K562 (cell line): Measurements from ENCODE around the gene NR5A1. TPM values are rescaled to one million over a fixed set of nuclear protein-coding genes. Genes with fewer than 3 reads are reported as not detected.

Experiments
- ATAC-seq: fragments of 200-7000 bp; cut with Tn5 transposase; 3 replicates; pipeline ENCODE4 v1.9.1; 2020; ENCODE audit warnings: moderate library complexity
- BruUV-seq: library from RNA; stranded (reverse); fragments of 400-500 nt; replicated peaks from 2 replicates; lab custom pipeline; 2021; lab: Mats Ljungman, UMichigan
- CTCF ChIA-PET: fragments of 300-600 bp; formaldehyde crosslinking; extraction: SDS; loops from one replicate; lab custom pipeline; 2021; ENCODE audit warnings: low intra/inter-chr PET ratio; lab: Yijun Ruan, JAX
- POLR2A ChIA-PET: fragments of 300-600, 350-650 bp; sonication (Branson Sonifier 250); formaldehyde crosslinking; extraction: SDS; loops from one replicate; lab custom pipeline; 2021; ENCODE audit warnings: antibody characterized with exemption, inconsistent platforms; lab: Yijun Ruan, JAX
- DNase-seq, 4 experiments: peaks; one replicate each; pipeline versions ENCODE4 v3.0.0 to v3.0.0-alpha.2; 2011 to 2018; ENCODE audit warnings: low spot score in 3 of 4, mixed read lengths in 3 of 4; ENCODE audit errors: extremely low read depth in 1 of 4
- FAIRE-seq: peaks from 2 replicates; lab custom pipeline; 2011; peaks lifted over from hg19 to GRCh38; lab: Jason Lieb, UNC
- H2AFZ ChIP-seq: 2 replicates; pipeline ENCODE4 v1.6.0; 2011; ENCODE audit warnings: low read depth, low read length, control low read depth, inconsistent platforms
- H3K27ac ChIP-seq: fragments of 200-600 bp; 3 replicates; pipeline ENCODE4 v1.8.0; 2011; ENCODE audit warnings: low read depth, mild to moderate bottlenecking, control low read depth, inconsistent platforms, low read length, moderate library complexity, mixed read lengths; ENCODE audit errors: extremely low read depth
- H3K27me3 ChIP-seq, 2 experiments: fragments of 300-600 bp in 1 of 2; 2 replicates in 1 of 2; 3 replicates in 1 of 2; pipeline versions ENCODE4 v1.6.0 to v1.8.0; 2011; ENCODE audit warnings: inconsistent platforms in 2 of 2, low read length in 2 of 2, mild to moderate bottlenecking in 1 of 2, mixed read lengths in 1 of 2, moderate library complexity in 1 of 2; ENCODE audit not compliant: control insufficient read depth in 2 of 2, insufficient read depth in 2 of 2
- H3K36me3 ChIP-seq: fragments of 300-600 bp; 3 replicates; pipeline ENCODE4 v1.8.0; 2011; ENCODE audit warnings: mild to moderate bottlenecking, low read length, inconsistent platforms; ENCODE audit not compliant: control insufficient read depth, insufficient read depth
- H3K4me1 ChIP-seq, 2 experiments: fragments of 200-600 bp in 1 of 2; replicated peaks in 1 of 2; 2 replicates in 1 of 2; 3 replicates in 1 of 2; pipeline versions ENCODE4 v1.5.1 to v1.8.0; 2011; ENCODE audit warnings: inconsistent platforms in 2 of 2, low read length in 2 of 2, mild to moderate bottlenecking in 1 of 2, mixed read lengths in 1 of 2, moderate library complexity in 1 of 2; ENCODE audit not compliant: control insufficient read depth in 2 of 2, insufficient read depth in 2 of 2
- H3K4me2 ChIP-seq: 2 replicates; pipeline ENCODE4 v1.6.1; 2011; ENCODE audit warnings: low read length, control low read depth, inconsistent platforms, mixed read lengths; ENCODE audit not compliant: insufficient read depth
- H3K4me3 ChIP-seq: fragments of 200-600 bp; sonication (generic), shearing (Covaris generic); 2 replicates; pipeline ENCODE4 v1.5.1; 2016; ENCODE audit warnings: control low read depth, inconsistent platforms
- H3K79me2 ChIP-seq: fragments of 200-600 bp; 3 replicates; pipeline ENCODE4 v1.8.0; 2011; ENCODE audit warnings: low read length, inconsistent platforms; ENCODE audit not compliant: control insufficient read depth, insufficient read depth
- H3K9ac ChIP-seq, 2 experiments: 2 replicates each; pipeline versions ENCODE4 v1.6.0 to v1.6.1; 2011; ENCODE audit warnings: low read depth in 2 of 2, low read length in 2 of 2, control low read depth in 1 of 2, inconsistent platforms in 1 of 2, mild to moderate bottlenecking in 1 of 2, mixed read lengths in 1 of 2; ENCODE audit not compliant: insufficient read depth in 1 of 2
- H3K9me1 ChIP-seq: one replicate; pipeline ENCODE4 v1.6.0; 2011; ENCODE audit warnings: inconsistent platforms, mild to moderate bottlenecking, low read length, moderate library complexity; ENCODE audit not compliant: control insufficient read depth, insufficient read depth
- H3K9me3 ChIP-seq: replicated peaks from 2 replicates; pipeline ENCODE4 v1.5.1; 2011; ENCODE audit warnings: low read depth, low read length, inconsistent platforms; ENCODE audit not compliant: control insufficient read depth, insufficient read depth
- H4K20me1 ChIP-seq: replicated peaks from 2 replicates; pipeline ENCODE4 v1.6.1; 2011; ENCODE audit warnings: low read length, inconsistent platforms, mixed read lengths; ENCODE audit not compliant: control insufficient read depth, insufficient read depth
- FOSL1 ChIP-seq: fragments of 200-800 bp; sonication (Bioruptor generic); conservative IDR thresholded peaks from 2 replicates; pipeline ENCODE4 v1.6.1; 2016; ENCODE audit warnings: missing genetic modification characterization, missing compliant biosample characterization
- HCFC1 ChIP-seq: IDR thresholded peaks from 2 replicates; pipeline ENCODE4 v1.6.1; 2012; ENCODE audit warnings: low read depth, low read length, improper control_type of control experiment
- ZNF146 ChIP-seq: IDR thresholded peaks from one replicate; pipeline ENCODE4 v1.6.1; 2018; ENCODE audit warnings: missing compliant biosample characterization; ENCODE audit not compliant: unreplicated experiment
- WGBS: fragments of 100-300 bp; shearing (Covaris generic); methylation state at CpG from one replicate; pipeline ENCODE4 v1.1.6; 2016; ENCODE audit warnings: low coverage, mixed read lengths; ENCODE audit not compliant: insufficient coverage; ENCODE audit errors: missing lambda C conversion rate; 5-methylcytosine and 5-hydroxymethylcytosine counted together
- in situ Hi-C: fragments of 300-500 bp; cut with MboI; formaldehyde crosslinking; loops from 4 replicates; pipeline ENCODE4 v1.15.0; 2018; ENCODE audit warnings: inconsistent platforms, mixed read lengths
- intact Hi-C: fragments of 100-400 bp; cut with micrococcal nuclease; formaldehyde crosslinking; loops from 2 replicates; pipeline ENCODE4 v1.14.2; 2022
- polyA plus RNA-seq, 8 experiments: library from polyadenylated mRNA; depleted of rRNA in 4 of 8; stranded (reverse) in 5 of 8; unstranded in 3 of 8; fragments of >200 nt; fragmentation: Nextera tagmentation in 2 of 8; fragmentation: Illumina TruSeq in 1 of 8; extraction: Ambion mirVana in 2 of 8; extraction: Trizol in 1 of 8; gene quantifications; 2 replicates each; pipeline versions ENCODE4 v1.2.1 to v1.2.3, GENCODE V29; 2011 to 2014; ENCODE audit warnings: inconsistent platforms in 1 of 8, missing spikeins in 1 of 8
- total RNA-seq, 7 experiments: library from RNA; depleted of rRNA in 6 of 7; stranded (reverse); fragments of >200 nt in 6 of 7; fragmentation: Illumina TruSeq in 2 of 7; extraction: Trizol in 2 of 7; gene quantifications; 2 replicates each; pipeline versions ENCODE4 v1.2.1 to v1.2.3, GENCODE V29; 2011 to 2021; ENCODE audit warnings: low replicate concordance in 1 of 7
- TF ChIP-seq, protein P1 (sequence below): fragments of 150-350 bp; conservative IDR thresholded peaks from 2 replicates; pipeline ENCODE4 v1.6.1; 2014; ENCODE audit warnings: low read length
- TF ChIP-seq, protein P2 (sequence below): fragments of 250-450 bp; sonication (Bioruptor Pico); IDR thresholded peaks from 2 replicates; pipeline ENCODE4 v1.8.0; 2021; ENCODE audit warnings: mild to moderate bottlenecking, moderate library complexity
- TF ChIP-seq, protein P3 (sequence below): fragments of 200-800 bp; sonication (Bioruptor generic); IDR thresholded peaks from 2 replicates; pipeline ENCODE4 v1.6.1; 2017; ENCODE audit warnings: missing genetic modification characterization, missing compliant biosample characterization
- TF ChIP-seq, protein P4 (sequence below): fragments of 450-650 bp; formaldehyde crosslinking; IDR thresholded peaks from 2 replicates; pipeline ENCODE4 v1.4.0; 2020; ENCODE audit warnings: mild to moderate bottlenecking, moderate library complexity

The NR5A1 gene
- total and polyA plus RNA-seq, 9 of the 15 experiments (the other 6 are each of a cell fraction or from before 2014, with no cell fraction given) = 0.11 to 0.32 (median 0.20) TPM; not detected in 6

DNA sequence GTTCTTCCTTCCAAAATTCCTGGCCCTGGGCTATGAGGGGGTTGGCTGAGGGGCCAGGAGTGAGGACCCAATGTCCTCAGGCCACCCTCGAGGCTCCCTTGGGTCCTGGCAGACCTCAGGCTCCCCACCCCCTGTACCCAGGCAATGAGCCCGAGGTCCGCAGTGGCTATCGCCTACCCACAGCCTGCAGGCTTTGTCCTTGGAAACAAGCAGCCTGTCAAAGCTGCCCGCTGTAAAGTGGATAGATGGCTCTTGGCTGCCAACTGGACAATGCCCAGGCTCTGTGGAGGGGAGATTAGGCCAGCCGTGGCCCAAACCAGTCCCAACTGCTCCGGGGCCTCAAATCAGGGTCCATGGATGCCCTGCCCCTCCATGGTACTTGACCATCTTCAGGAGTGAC lies 59.2 kb downstream of the NR5A1 start:
- H3K27me3 ChIP-seq = peaks cover 5 to 16% of the 10 kb centered on the region in 2 experiments; a peak in 3 of 5 replicates
- peaks cover 17% of the 10 kb centered on the region for H4K20me1 ChIP-seq
- H2AFZ ChIP-seq = no peak overlapping the region
- intact Hi-C loops (no loop called here), in situ Hi-C loops (no loop called here)
- 34% methylated on average over 4 of the region's 7 CpGs for WGBS
- no peak overlapping the region for H3K4me3 ChIP-seq
- no peaks in the 10 kb centered on the region for H3K79me2 ChIP-seq
- no peaks in the 10 kb centered on the region for H3K9me3 ChIP-seq
- no TSS peak for BruUV-seq
- CTCF ChIA-PET = no interaction called here
- H3K9ac ChIP-seq = no peak overlapping the region; a peak in 1 of 4 replicates
- DNase-seq (no peak), FAIRE-seq (no peak)
- H3K4me1 ChIP-seq = peaks cover 8 to 25% of the 10 kb centered on the region in 2 experiments
- no peaks in the 10 kb centered on the region for H3K9me1 ChIP-seq
- H3K27ac ChIP-seq = no peak overlapping the region
- H3K36me3 ChIP-seq = no peaks in the 10 kb centered on the region
- POLR2A ChIA-PET = interaction anchor here (0.6 kb wide), 1 partner anchor 413 kb away, joined by 3 read pairs; no protein-coding TSS in a partner anchor
- no peak for TF ChIP-seq FOSL1 (tag)
- TF ChIP-seq ZNF146 (CRISPR knock-in tag) = no peak
- TF ChIP-seq, protein P1, sequence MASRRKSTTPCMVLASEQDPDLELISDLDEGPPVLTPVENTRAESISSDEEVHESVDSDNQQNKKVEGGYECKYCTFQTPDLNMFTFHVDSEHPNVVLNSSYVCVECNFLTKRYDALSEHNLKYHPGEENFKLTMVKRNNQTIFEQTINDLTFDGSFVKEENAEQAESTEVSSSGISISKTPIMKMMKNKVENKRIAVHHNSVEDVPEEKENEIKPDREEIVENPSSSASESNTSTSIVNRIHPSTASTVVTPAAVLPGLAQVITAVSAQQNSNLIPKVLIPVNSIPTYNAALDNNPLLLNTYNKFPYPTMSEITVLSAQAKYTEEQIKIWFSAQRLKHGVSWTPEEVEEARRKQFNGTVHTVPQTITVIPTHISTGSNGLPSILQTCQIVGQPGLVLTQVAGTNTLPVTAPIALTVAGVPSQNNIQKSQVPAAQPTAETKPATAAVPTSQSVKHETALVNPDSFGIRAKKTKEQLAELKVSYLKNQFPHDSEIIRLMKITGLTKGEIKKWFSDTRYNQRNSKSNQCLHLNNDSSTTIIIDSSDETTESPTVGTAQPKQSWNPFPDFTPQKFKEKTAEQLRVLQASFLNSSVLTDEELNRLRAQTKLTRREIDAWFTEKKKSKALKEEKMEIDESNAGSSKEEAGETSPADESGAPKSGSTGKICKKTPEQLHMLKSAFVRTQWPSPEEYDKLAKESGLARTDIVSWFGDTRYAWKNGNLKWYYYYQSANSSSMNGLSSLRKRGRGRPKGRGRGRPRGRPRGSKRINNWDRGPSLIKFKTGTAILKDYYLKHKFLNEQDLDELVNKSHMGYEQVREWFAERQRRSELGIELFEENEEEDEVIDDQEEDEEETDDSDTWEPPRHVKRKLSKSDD = no peak
- TF ChIP-seq, protein P2, sequence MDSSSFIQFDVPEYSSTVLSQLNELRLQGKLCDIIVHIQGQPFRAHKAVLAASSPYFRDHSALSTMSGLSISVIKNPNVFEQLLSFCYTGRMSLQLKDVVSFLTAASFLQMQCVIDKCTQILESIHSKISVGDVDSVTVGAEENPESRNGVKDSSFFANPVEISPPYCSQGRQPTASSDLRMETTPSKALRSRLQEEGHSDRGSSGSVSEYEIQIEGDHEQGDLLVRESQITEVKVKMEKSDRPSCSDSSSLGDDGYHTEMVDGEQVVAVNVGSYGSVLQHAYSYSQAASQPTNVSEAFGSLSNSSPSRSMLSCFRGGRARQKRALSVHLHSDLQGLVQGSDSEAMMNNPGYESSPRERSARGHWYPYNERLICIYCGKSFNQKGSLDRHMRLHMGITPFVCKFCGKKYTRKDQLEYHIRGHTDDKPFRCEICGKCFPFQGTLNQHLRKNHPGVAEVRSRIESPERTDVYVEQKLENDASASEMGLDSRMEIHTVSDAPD (CRISPR knock-in tag) = no peak
- TF ChIP-seq, protein P3, sequence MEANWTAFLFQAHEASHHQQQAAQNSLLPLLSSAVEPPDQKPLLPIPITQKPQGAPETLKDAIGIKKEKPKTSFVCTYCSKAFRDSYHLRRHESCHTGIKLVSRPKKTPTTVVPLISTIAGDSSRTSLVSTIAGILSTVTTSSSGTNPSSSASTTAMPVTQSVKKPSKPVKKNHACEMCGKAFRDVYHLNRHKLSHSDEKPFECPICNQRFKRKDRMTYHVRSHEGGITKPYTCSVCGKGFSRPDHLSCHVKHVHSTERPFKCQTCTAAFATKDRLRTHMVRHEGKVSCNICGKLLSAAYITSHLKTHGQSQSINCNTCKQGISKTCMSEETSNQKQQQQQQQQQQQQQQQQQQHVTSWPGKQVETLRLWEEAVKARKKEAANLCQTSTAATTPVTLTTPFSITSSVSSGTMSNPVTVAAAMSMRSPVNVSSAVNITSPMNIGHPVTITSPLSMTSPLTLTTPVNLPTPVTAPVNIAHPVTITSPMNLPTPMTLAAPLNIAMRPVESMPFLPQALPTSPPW (CRISPR knock-in tag) = no peak
- TF ChIP-seq HCFC1 = no peak
- TF ChIP-seq, protein P4, sequence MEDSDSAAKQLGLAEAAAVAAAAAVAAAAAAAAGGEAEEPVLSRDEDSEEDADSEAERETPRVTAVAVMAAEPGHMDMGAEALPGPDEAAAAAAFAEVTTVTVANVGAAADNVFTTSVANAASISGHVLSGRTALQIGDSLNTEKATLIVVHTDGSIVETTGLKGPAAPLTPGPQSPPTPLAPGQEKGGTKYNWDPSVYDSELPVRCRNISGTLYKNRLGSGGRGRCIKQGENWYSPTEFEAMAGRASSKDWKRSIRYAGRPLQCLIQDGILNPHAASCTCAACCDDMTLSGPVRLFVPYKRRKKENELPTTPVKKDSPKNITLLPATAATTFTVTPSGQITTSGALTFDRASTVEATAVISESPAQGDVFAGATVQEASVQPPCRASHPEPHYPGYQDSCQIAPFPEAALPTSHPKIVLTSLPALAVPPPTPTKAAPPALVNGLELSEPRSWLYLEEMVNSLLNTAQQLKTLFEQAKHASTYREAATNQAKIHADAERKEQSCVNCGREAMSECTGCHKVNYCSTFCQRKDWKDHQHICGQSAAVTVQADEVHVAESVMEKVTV (CRISPR knock-in tag) = no peak
- TF ChIP-seq, all 486 proteins: peak for 0
- no peak overlapping the region for H3K4me2 ChIP-seq
- ATAC-seq = no peak
